ENCODE measurements around the gene PPP1R36.

Gene PPP1R36

DNA sequence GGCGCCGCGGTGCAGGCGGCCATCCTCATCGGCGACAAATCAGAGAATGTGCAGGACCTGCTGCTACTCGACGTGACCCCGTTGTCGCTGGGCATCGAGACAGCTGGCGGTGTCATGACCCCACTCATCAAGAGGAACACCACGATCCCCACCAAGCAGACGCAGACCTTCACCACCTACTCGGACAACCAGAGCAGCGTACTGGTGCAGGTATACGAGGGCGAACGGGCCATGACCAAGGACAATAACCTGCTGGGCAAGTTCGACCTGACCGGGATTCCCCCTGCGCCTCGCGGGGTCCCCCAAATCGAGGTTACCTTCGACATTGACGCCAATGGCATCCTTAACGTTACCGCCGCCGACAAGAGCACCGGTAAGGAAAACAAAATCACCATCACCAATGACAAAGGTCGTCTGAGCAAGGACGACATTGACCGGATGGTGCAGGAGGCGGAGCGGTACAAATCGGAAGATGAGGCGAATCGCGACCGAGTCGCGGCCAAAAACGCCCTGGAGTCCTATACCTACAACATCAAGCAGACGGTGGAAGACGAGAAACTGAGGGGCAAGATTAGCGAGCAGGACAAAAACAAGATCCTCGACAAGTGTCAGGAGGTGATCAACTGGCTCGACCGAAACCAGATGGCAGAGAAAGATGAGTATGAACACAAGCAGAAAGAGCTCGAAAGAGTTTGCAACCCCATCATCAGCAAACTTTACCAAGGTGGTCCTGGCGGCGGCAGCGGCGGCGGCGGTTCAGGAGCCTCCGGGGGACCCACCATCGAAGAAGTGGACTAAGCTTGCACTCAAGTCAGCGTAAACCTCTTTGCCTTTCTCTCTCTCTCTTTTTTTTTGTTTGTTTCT, 7.6 kb upstream of the PPP1R36 start:
- H3K4me3 ChIP-seq (ENCODE audit: low read depth in 1 of 2, low read length in 1 of 2) = peak overlapping the region; percentile 77 to 91
- peaks cover 8% of the 10 kb centered on the region for H3K9me3 ChIP-seq
- H3K4me1 ChIP-seq (ENCODE audit: control insufficient read depth in 1 of 2, insufficient read depth in 1 of 2, low read depth in 1 of 2, low read length in 1 of 2) = peaks cover 30 to 35% of the 10 kb centered on the region in 2 experiments
- TF ChIP-seq, protein P1, sequence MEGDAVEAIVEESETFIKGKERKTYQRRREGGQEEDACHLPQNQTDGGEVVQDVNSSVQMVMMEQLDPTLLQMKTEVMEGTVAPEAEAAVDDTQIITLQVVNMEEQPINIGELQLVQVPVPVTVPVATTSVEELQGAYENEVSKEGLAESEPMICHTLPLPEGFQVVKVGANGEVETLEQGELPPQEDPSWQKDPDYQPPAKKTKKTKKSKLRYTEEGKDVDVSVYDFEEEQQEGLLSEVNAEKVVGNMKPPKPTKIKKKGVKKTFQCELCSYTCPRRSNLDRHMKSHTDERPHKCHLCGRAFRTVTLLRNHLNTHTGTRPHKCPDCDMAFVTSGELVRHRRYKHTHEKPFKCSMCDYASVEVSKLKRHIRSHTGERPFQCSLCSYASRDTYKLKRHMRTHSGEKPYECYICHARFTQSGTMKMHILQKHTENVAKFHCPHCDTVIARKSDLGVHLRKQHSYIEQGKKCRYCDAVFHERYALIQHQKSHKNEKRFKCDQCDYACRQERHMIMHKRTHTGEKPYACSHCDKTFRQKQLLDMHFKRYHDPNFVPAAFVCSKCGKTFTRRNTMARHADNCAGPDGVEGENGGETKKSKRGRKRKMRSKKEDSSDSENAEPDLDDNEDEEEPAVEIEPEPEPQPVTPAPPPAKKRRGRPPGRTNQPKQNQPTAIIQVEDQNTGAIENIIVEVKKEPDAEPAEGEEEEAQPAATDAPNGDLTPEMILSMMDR (IDR thresholded peaks at IDR 0.05) = no peak
- H3K27ac ChIP-seq = no peak overlapping the region
- peaks cover 99% of the 10 kb centered on the region for H3K27me3 ChIP-seq
- H3K36me3 ChIP-seq = no peaks in the 10 kb centered on the region

DNA sequence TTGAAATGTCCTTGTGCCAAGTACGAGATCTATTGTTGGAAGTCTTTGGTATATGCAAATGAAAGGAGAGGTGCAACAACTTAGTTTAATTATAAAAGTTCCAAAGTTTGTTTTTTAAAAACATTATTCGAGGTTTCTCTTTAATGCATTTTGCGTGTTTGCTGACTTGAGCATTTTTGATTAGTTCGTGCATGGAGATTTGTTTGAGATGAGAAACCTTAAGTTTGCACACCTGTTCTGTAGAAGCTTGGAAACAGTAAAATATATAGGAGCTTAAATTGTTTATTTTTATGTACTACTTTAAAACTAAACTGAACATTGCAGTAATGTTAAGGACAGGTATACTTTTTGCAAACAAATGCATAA, 6.9 kb upstream of the PPP1R36 start:
- TF ChIP-seq, protein P1 (IDR thresholded peaks at IDR 0.05) = no peak
- Histone ChIP-seq H3K9me3 (peaks cover 8% of the 10 kb centered on the region), H3K4me1 (ENCODE audit: control insufficient read depth in 1 of 2, insufficient read depth in 1 of 2, low read depth in 1 of 2, low read length in 1 of 2) (peaks cover 30 to 35% of the 10 kb centered on the region in 2 experiments), H3K27me3 (peaks cover 100% of the 10 kb centered on the region), H3K27ac (no peak overlapping the region), H3K4me3 (ENCODE audit: low read depth in 1 of 2, low read length in 1 of 2) (no peak overlapping the region), H3K36me3 (no peaks in the 10 kb centered on the region)

DNA sequence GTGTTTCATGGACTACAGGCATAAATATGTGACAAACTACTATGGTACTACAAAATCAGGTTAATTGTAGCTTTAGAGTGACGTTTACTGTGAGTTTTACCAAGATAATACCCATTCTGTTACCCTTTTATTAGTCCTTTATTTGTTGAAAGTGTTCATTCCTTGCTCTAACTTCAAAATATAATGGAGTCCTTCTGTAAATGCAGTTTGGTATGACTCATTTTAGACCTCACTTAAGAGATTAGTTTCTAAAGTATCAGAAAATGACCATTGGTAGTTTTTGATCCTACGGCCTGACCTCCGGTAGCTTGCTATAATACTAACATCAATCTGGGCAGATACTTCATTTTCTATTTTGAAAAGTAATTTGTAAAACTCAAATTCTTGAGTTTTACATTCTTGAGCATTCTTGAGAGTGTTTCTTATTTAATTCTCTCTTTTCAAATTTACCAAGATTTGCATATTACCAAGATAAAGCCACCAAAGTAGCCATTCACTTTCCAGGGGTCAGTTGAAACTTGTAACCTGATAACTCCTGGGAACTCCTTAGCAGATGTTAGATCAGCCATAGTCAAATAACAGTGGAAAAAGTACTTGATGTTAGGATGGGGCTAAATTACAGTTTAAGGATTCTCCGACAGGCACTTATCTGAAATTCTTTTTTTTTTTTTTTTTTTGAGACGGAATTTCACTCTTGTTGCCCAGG, 5.0 kb upstream of the PPP1R36 start:
- H3K9me3 ChIP-seq = peaks cover 8% of the 10 kb centered on the region
- H3K4me1 ChIP-seq (ENCODE audit: control insufficient read depth in 1 of 2, insufficient read depth in 1 of 2, low read depth in 1 of 2, low read length in 1 of 2) = peaks cover 28 to 31% of the 10 kb centered on the region in 2 experiments
- no peak overlapping the region for H3K4me3 ChIP-seq (ENCODE audit: low read depth in 1 of 2, low read length in 1 of 2)
- peaks cover 100% of the 10 kb centered on the region for H3K27me3 ChIP-seq
- H3K27ac ChIP-seq = no peak overlapping the region
- no peaks in the 10 kb centered on the region for H3K36me3 ChIP-seq
- TF ChIP-seq, protein P1 (IDR thresholded peaks at IDR 0.05) = no peak

DNA sequence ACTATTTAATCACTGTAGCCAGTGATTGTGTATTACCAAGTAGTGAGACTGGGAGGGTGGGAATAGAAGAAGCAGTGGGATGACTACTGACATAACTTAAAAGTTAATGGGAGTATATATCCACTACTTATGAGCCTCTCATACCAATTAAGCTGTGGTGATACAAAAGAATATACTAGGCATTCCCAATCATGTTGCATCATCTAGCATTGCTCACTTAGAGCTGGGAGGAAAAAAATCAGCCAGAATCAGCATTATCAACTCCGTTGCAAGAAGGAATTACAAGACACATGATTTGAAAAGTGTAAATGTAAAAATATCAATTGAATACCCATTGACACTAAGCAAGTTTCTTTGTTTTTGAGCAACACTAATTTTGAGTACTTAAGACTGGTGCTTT, 745 bp upstream of the PPP1R36 start:
- TF ChIP-seq, protein P1 (IDR thresholded peaks at IDR 0.05) = no peak
- Histone ChIP-seq H3K27ac (no peak overlapping the region), H3K36me3 (no peaks in the 10 kb centered on the region), H3K9me3 (no peaks in the 10 kb centered on the region), H3K4me3 (ENCODE audit: low read depth in 1 of 2, low read length in 1 of 2) (no peak overlapping the region), H3K27me3 (peaks cover 99% of the 10 kb centered on the region), H3K4me1 (ENCODE audit: control insufficient read depth in 1 of 2, insufficient read depth in 1 of 2, low read depth in 1 of 2, low read length in 1 of 2) (peaks cover 10 to 11% of the 10 kb centered on the region in 2 experiments)

DNA sequence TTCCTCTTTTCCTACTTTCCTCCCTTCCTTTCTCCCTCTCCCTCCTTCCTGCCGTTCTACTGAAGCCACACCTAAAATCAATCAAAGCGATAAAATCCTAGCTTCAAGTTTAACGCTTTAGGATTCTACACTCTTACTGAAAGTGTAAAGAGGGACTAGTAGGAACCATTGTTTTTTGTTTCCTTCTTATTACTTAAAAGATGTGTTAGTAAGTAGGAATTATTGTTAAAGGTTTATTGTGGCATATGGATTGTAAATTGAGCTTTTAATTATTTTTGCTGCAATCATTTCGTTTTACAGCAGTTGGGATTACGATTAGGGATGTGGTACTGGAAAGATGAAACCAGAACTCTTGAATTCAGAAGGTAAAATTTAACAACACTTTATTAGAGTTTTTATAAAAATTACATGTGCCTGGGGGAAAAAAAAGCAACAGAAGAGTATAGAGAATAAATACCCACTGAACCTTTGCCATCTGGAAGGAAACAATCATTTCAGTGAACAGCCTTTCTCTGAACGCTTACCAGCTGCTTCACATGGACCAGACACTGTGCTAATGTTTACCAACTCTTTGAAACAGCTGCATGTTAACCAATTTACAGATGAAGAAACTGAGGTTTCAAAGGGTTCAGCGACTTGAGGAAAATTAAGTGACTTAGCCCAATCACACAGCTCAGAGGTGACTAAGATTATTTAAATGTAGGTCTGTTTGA, 1.0 kb downstream of the PPP1R36 start:
- TF ChIP-seq, protein P1 (IDR thresholded peaks at IDR 0.05) = no peak
- H3K4me3 ChIP-seq (ENCODE audit: low read depth in 1 of 2, low read length in 1 of 2) = no peak overlapping the region
- H3K27me3 ChIP-seq = peaks cover 99% of the 10 kb centered on the region
- H3K36me3 ChIP-seq = no peaks in the 10 kb centered on the region
- H3K27ac ChIP-seq = no peak overlapping the region
- no peaks in the 10 kb centered on the region for H3K9me3 ChIP-seq
- H3K4me1 ChIP-seq (ENCODE audit: control insufficient read depth in 1 of 2, insufficient read depth in 1 of 2, low read depth in 1 of 2, low read length in 1 of 2) = peaks cover 10 to 11% of the 10 kb centered on the region in 2 experiments
